SU-DHL-6 (cell line): ENCODE measurements around the gene AIFM1.
"Not testable (repeated sequence)": the region's sequence is repeated elsewhere in the genome, so short reads cannot be mapped to it uniquely, and the experiment has no call there.

Source experiments
- H2AFZ ChIP-seq: fragments of 200-600 bp; sonication (generic); 2 replicates; pipeline ENCODE4 v1.6.1; 2014; ENCODE audit warnings: low read depth, mild to moderate bottlenecking, moderate library complexity, mixed read lengths, antibody characterized with exemption, low read length; ENCODE audit not compliant: severe bottlenecking
- H3F3A ChIP-seq: fragments of 200-600 bp; shearing (Covaris generic); 2 replicates; pipeline ENCODE4 v1.6.0; 2016; ENCODE audit warnings: antibody characterized with exemption, mild to moderate bottlenecking; ENCODE audit not compliant: insufficient read depth
- H3K27ac ChIP-seq: fragments of 200-600 bp; sonication (generic); 2 replicates; pipeline ENCODE4 v1.5.1; 2016; ENCODE audit warnings: low read depth, mild to moderate bottlenecking, low read length, moderate library complexity, mixed read lengths
- H3K27me3 ChIP-seq: fragments of 200-600 bp; sonication (generic), shearing (Covaris generic); 2 replicates; pipeline ENCODE4 v1.6.0; 2014; ENCODE audit warnings: mild to moderate bottlenecking, low read length
- H3K36me3 ChIP-seq: fragments of 200-600 bp; sonication (generic); 2 replicates; pipeline ENCODE4 v1.6.1; 2014; ENCODE audit warnings: mild to moderate bottlenecking, low read length, mixed read lengths
- H3K4me2 ChIP-seq: fragments of 300-600, 200-600 bp; shearing (Covaris generic), sonication (generic); 2 replicates; pipeline ENCODE4 v1.6.0; 2014; ENCODE audit warnings: low read length, low read depth, mild to moderate bottlenecking; ENCODE audit not compliant: poor library complexity, severe bottlenecking
- H3K4me3 ChIP-seq: fragments of 200-600 bp; sonication (generic); 2 replicates; pipeline ENCODE4 v1.5.1; 2014; ENCODE audit warnings: antibody characterized with exemption, low read length, mild to moderate bottlenecking, mixed read lengths; ENCODE audit not compliant: insufficient read depth, poor library complexity, severe bottlenecking
- H3K79me2 ChIP-seq: fragments of 200-600 bp; sonication (generic); 2 replicates; pipeline ENCODE4 v1.6.1; 2014; ENCODE audit warnings: mild to moderate bottlenecking, low read length, moderate library complexity; ENCODE audit not compliant: insufficient read depth
- H3K9ac ChIP-seq: fragments of 200-600 bp; sonication (generic); 2 replicates; pipeline ENCODE4 v1.7.0; 2014; ENCODE audit warnings: mild to moderate bottlenecking, low read length
- H3K9me2 ChIP-seq: fragments of 200-600 bp; sonication (generic); replicated peaks from 2 replicates; pipeline ENCODE4 v1.6.1; 2014; ENCODE audit warnings: low read length; ENCODE audit not compliant: insufficient read depth
- H3K9me3 ChIP-seq: fragments of 200-600 bp; sonication (generic); 2 replicates; pipeline ENCODE4 v1.6.1; 2014; ENCODE audit warnings: low read length, mixed read lengths; ENCODE audit not compliant: insufficient read depth
- H4K20me1 ChIP-seq: fragments of 200-600 bp; sonication (generic); 2 replicates; pipeline ENCODE4 v1.6.1; 2014; ENCODE audit warnings: low read depth, mild to moderate bottlenecking, antibody characterized with exemption, low read length, moderate library complexity, mixed read lengths
- EZH2phosphoT487 ChIP-seq: fragments of 200-600 bp; sonication (generic), shearing (Covaris generic); conservative IDR thresholded peaks from 2 replicates; pipeline ENCODE4 v1.6.1; 2018; ENCODE audit warnings: mild to moderate bottlenecking, antibody characterized with exemption, low read length, moderate library complexity, mixed read lengths
- TF ChIP-seq, protein P1 (sequence below): fragments of 200-600 bp; sonication (generic); IDR thresholded peaks from one replicate; pipeline ENCODE4 v1.5.1; 2017; ENCODE audit warnings: antibody characterized with exemption, mild to moderate bottlenecking, low read length, moderate library complexity; ENCODE audit not compliant: insufficient read depth, poor library complexity, severe bottlenecking

The AIFM1 gene

GRCh38 chrX:130118441-130119311, 47.0 kb downstream of the AIFM1 start:
- H3K4me3 ChIP-seq, result no peak overlapping the region
- H3K27me3 ChIP-seq, result no peaks in the 10 kb centered on the region

DNA sequence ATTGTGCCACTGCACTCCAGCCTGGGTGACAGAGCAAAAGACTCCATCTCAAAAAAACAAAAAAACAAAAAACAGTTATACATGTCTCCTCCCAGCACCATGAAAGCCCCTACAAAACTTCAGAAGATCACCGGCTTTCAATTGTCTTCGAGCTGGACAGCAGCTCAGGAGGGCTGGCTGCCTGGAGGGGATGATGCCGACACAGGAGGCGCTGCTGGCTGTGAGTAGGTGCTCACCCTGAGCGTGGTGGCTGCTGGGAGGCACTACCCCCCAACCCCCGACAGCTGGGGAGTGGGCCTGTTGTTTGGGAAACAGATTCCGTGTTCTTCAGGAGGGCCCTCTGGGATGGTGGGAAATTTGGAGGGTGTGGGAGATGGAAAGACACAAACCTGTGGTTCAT, 48.5 kb downstream of the AIFM1 start:
- Histone ChIP-seq H4K20me1 (no peaks in the 10 kb centered on the region), H3K79me2 (no peaks in the 10 kb centered on the region), H2AFZ (no peak overlapping the region), H3F3A (no peaks in the 10 kb centered on the region), H3K9me2 (no peaks in the 10 kb centered on the region), H3K27me3 (no peaks in the 10 kb centered on the region), H3K9me3 (no peaks in the 10 kb centered on the region), H3K27ac (no peak overlapping the region), H3K4me2 (no peak overlapping the region), H3K9ac (no peak overlapping the region), H3K4me3 (no peak overlapping the region), H3K36me3 (no peaks in the 10 kb centered on the region)
- TF ChIP-seq, protein P1, sequence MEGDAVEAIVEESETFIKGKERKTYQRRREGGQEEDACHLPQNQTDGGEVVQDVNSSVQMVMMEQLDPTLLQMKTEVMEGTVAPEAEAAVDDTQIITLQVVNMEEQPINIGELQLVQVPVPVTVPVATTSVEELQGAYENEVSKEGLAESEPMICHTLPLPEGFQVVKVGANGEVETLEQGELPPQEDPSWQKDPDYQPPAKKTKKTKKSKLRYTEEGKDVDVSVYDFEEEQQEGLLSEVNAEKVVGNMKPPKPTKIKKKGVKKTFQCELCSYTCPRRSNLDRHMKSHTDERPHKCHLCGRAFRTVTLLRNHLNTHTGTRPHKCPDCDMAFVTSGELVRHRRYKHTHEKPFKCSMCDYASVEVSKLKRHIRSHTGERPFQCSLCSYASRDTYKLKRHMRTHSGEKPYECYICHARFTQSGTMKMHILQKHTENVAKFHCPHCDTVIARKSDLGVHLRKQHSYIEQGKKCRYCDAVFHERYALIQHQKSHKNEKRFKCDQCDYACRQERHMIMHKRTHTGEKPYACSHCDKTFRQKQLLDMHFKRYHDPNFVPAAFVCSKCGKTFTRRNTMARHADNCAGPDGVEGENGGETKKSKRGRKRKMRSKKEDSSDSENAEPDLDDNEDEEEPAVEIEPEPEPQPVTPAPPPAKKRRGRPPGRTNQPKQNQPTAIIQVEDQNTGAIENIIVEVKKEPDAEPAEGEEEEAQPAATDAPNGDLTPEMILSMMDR, result no peak
- no peak for TF ChIP-seq EZH2phosphoT487

More at GRCh38 chrX:130118441-130119311, 47.0 kb downstream of the AIFM1 start:
- no peaks in the 10 kb centered on the region for H3K79me2 ChIP-seq
- no peak overlapping the region for H2AFZ ChIP-seq
- no peak for TF ChIP-seq EZH2phosphoT487
- TF ChIP-seq, protein P1, result no peak
- no peak overlapping the region for H3K4me2 ChIP-seq
- H3K36me3 ChIP-seq, result no peaks in the 10 kb centered on the region
- no peaks in the 10 kb centered on the region for H4K20me1 ChIP-seq
- H3K27ac ChIP-seq, result no peak overlapping the region
- no peak overlapping the region for H3K9ac ChIP-seq
- no peaks in the 10 kb centered on the region for H3K9me2 ChIP-seq
- H3K9me3 ChIP-seq, result no peaks in the 10 kb centered on the region
- H3F3A ChIP-seq, result no peaks in the 10 kb centered on the region

DNA sequence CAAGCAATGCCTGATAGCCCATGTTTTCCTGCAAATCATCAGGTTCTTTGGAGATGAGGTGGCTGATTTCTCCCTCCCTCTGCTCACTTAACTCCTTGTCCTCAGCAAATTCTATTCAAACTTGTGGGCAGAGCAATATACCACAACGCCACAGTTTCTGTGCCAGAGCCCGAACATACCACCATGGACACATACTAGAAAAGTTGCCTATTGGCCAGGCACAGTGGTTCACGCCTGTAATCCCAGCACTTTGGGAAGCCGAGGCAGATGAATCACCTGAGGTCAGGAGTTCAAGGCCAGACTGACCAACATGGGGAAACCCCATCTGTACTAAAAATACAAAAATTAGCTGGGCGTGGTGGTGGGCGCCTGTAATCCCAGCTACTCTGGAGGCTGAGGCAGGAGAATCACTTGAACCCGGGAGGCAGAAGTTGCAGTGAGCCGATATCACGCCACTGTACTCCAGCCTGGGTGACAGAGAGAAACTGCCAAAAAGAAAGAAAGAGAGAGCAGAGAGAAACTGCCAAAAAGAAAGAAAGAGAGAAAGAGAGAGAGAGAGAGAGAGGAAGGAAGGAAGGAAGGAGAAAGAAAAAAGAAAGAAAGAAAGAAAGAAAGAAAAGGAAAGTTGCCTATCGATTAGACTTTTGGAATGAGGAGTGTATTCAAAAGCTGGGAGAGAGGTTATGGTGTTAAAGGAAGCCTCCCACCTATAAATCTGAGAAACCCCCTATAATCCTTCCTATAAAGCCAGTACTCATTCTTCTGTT, 50.3 kb downstream of the AIFM1 start:
- not testable (repeated sequence) for H3F3A ChIP-seq, H3K9ac ChIP-seq, H3K9me3 ChIP-seq, H3K27me3 ChIP-seq, H3K9me2 ChIP-seq, H3K79me2 ChIP-seq, H3K4me3 ChIP-seq, H3K4me2 ChIP-seq, H2AFZ ChIP-seq, H3K27ac ChIP-seq, H4K20me1 ChIP-seq, H3K36me3 ChIP-seq

DNA sequence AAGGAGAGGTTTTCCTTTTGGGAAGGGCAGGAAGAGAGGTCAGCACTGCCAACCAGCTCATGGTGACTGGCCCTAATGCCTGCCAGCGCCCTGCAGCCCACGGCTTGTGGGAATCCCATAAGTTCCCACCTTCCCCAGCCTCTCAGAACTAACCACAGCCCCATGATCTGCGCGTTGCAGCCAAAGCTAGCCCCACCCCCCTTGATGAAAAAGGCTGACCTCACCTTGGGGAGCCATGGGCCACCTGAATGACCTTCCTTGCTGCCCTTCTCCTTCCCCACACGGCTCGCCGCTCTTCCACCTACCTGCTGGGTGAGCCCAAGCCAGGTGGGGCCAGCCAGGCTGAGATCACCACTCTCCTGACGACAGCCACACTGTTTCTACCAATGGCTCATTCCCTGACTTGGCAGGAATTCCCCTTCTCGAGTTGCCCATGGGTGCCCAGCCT, 51.5 kb downstream of the AIFM1 start:
- Histone ChIP-seq H3K9me2 (no peaks in the 10 kb centered on the region), H4K20me1 (no peaks in the 10 kb centered on the region), H3K9ac (no peak overlapping the region), H3F3A (no peaks in the 10 kb centered on the region), H3K36me3 (no peaks in the 10 kb centered on the region), H3K79me2 (peaks cover 10% of the 10 kb centered on the region; the same call in 1 of the 2 replicates), H3K4me3 (no peak overlapping the region), H3K4me2 (no peak overlapping the region), H2AFZ (no peak overlapping the region), H3K9me3 (no peaks in the 10 kb centered on the region), H3K27ac (no peak overlapping the region), H3K27me3 (no peaks in the 10 kb centered on the region)
- TF ChIP-seq EZH2phosphoT487, result no peak
- TF ChIP-seq, protein P1, result no peak
